DND-41 (cell line): ENCODE measurements around the gene UNC5C.

Source experiments
- ATAC-seq: fragments of 200-7000 bp; cut with Tn5 transposase; 3 replicates; pipeline ENCODE4 v1.9.1; 2021; ENCODE audit warnings: low read depth; ENCODE audit not compliant: insufficient read depth
- DNase-seq: peaks from one replicate; pipeline ENCODE4 v3.0.0-alpha.2; 2020
- H2AFZ ChIP-seq: 2 replicates; pipeline ENCODE4 v1.6.0; 2012; ENCODE audit warnings: low read depth, low read length
- H3K27ac ChIP-seq: 2 replicates; pipeline ENCODE4 v1.5.1; 2012; ENCODE audit warnings: low read length, inconsistent platforms
- H3K27me3 ChIP-seq: fragments of 200-600 bp; sonication (generic); 2 replicates; pipeline ENCODE4 v1.6.0; 2012; ENCODE audit warnings: low read length, mild to moderate bottlenecking, inconsistent platforms; ENCODE audit not compliant: insufficient read depth, poor library complexity
- H3K36me3 ChIP-seq: 2 replicates; pipeline ENCODE4 v1.5.1; 2012; ENCODE audit warnings: low read length, inconsistent platforms; ENCODE audit not compliant: insufficient read depth
- H3K4me1 ChIP-seq: 2 replicates; pipeline ENCODE4 v1.5.1; 2012; ENCODE audit warnings: mild to moderate bottlenecking, low read length; ENCODE audit not compliant: insufficient read depth
- H3K4me2 ChIP-seq: 2 replicates; pipeline ENCODE4 v1.6.0; 2012; ENCODE audit warnings: mild to moderate bottlenecking, moderate library complexity, low read length, inconsistent platforms; ENCODE audit not compliant: insufficient read depth
- H3K4me3 ChIP-seq, 2 experiments: fragments of 200-600 bp in 1 of 2; shearing (Covaris generic) in 1 of 2; 2 replicates each; pipeline ENCODE4 v1.5.1; 2012 to 2016; ENCODE audit warnings: inconsistent platforms in 2 of 2, low read length in 2 of 2, mild to moderate bottlenecking in 2 of 2, low read depth in 1 of 2, moderate library complexity in 1 of 2
- H3K79me2 ChIP-seq: 2 replicates; pipeline ENCODE4 v1.6.0; 2012; ENCODE audit warnings: low read length, inconsistent platforms; ENCODE audit not compliant: insufficient read depth
- H3K9ac ChIP-seq: 2 replicates; pipeline ENCODE4 v1.6.0; 2012; ENCODE audit warnings: low read depth, mild to moderate bottlenecking, inconsistent platforms, low read length, moderate library complexity
- H3K9me3 ChIP-seq: 2 replicates; pipeline ENCODE4 v1.5.1; 2012; ENCODE audit warnings: low read length, moderate library complexity, mild to moderate bottlenecking, inconsistent platforms; ENCODE audit not compliant: insufficient read depth, severe bottlenecking
- H4K20me1 ChIP-seq: 2 replicates; pipeline ENCODE4 v1.6.0; 2012; ENCODE audit warnings: low read length; ENCODE audit not compliant: insufficient read depth
- CTCF ChIP-seq: IDR thresholded peaks from 2 replicates; pipeline ENCODE4 v1.5.1; 2012; ENCODE audit warnings: borderline replicate concordance, low read length, moderate library complexity, mild to moderate bottlenecking; ENCODE audit not compliant: poor library complexity, severe bottlenecking; ENCODE audit errors: extremely low read depth
- EZH2 ChIP-seq: IDR thresholded peaks from 3 replicates; pipeline ENCODE4 v1.6.1; 2012; ENCODE audit warnings: borderline replicate concordance, low read depth, mild to moderate bottlenecking, moderate library complexity, low read length, inconsistent platforms; ENCODE audit not compliant: severe bottlenecking

The UNC5C gene

GRCh38 chr4:95318044-95318443 lies 230.7 kb downstream of the UNC5C start:
- no peaks in the 10 kb centered on the region for H3K27me3 ChIP-seq
- H3K9ac ChIP-seq, result no peak overlapping the region
- H3K4me3 ChIP-seq, result no peak overlapping the region
- H3K4me2 ChIP-seq, result no peak overlapping the region
- no peak for DNase-seq
- no peaks in the 10 kb centered on the region for H3K79me2 ChIP-seq
- no peak for TF ChIP-seq EZH2
- TF ChIP-seq CTCF, result no peak
- H3K4me1 ChIP-seq, result no peaks in the 10 kb centered on the region
- no peaks in the 10 kb centered on the region for H3K36me3 ChIP-seq
- H3K9me3 ChIP-seq, result no peaks in the 10 kb centered on the region
- H3K27ac ChIP-seq, result no peak overlapping the region
- no peak for ATAC-seq
- no peak overlapping the region for H2AFZ ChIP-seq
- no peaks in the 10 kb centered on the region for H4K20me1 ChIP-seq

GRCh38 chr4:95317085-95317793 lies 231.5 kb downstream of the UNC5C start:
- no peaks in the 10 kb centered on the region for H3K27me3 ChIP-seq
- no peak for ATAC-seq
- H3K9ac ChIP-seq, result no peak overlapping the region
- H4K20me1 ChIP-seq, result no peaks in the 10 kb centered on the region
- no peak for DNase-seq
- no peak overlapping the region for H3K4me2 ChIP-seq
- H3K27ac ChIP-seq, result no peak overlapping the region
- no peaks in the 10 kb centered on the region for H3K36me3 ChIP-seq
- H3K9me3 ChIP-seq, result no peaks in the 10 kb centered on the region
- no peaks in the 10 kb centered on the region for H3K79me2 ChIP-seq
- H3K4me1 ChIP-seq, result no peaks in the 10 kb centered on the region
- TF ChIP-seq EZH2 (no peak), CTCF (no peak)
- H2AFZ ChIP-seq, result no peak overlapping the region
- no peak overlapping the region for H3K4me3 ChIP-seq

- no peak for ATAC-seq
- TF ChIP-seq CTCF (no peak), EZH2 (no peak)
- no peaks in the 10 kb centered on the region for H3K9me3 ChIP-seq
These were observed 234.2 kb downstream of the UNC5C start for GRCh38 chr4:95314573-95314972.

GRCh38 chr4:95304898-95305297 lies 243.9 kb downstream of the UNC5C start:
- no peaks in the 10 kb centered on the region for H3K9me3 ChIP-seq
- H3K4me3 ChIP-seq, result no peak overlapping the region
- no peaks in the 10 kb centered on the region for H3K36me3 ChIP-seq
- H2AFZ ChIP-seq, result no peak overlapping the region
- H3K4me2 ChIP-seq, result no peak overlapping the region
- H3K79me2 ChIP-seq, result no peaks in the 10 kb centered on the region
- no peak overlapping the region for H3K9ac ChIP-seq
- H3K27ac ChIP-seq, result no peak overlapping the region
- H4K20me1 ChIP-seq, result no peaks in the 10 kb centered on the region
- TF ChIP-seq EZH2 (no peak), CTCF (no peak)
- ATAC-seq (no peak), DNase-seq (no peak)
- no peaks in the 10 kb centered on the region for H3K27me3 ChIP-seq
- H3K4me1 ChIP-seq, result no peaks in the 10 kb centered on the region

More at GRCh38 chr4:95314573-95314972, 234.2 kb downstream of the UNC5C start:
- no peaks in the 10 kb centered on the region for H4K20me1 ChIP-seq
- no peaks in the 10 kb centered on the region for H3K27me3 ChIP-seq
- DNase-seq, result no peak
- no peak overlapping the region for H3K9ac ChIP-seq
- no peaks in the 10 kb centered on the region for H3K4me1 ChIP-seq
- no peak overlapping the region for H3K27ac ChIP-seq
- H3K79me2 ChIP-seq, result no peaks in the 10 kb centered on the region
- no peak overlapping the region for H3K4me2 ChIP-seq
- H3K36me3 ChIP-seq, result no peaks in the 10 kb centered on the region
- no peak overlapping the region for H2AFZ ChIP-seq
- H3K4me3 ChIP-seq, result no peak overlapping the region
